ENCODE results near the gene TLE6.

Gene TLE6

GRCh38 chr19:2998642-2999041, 21.3 kb downstream of the TLE6 start:
- peaks cover 10% of the 10 kb centered on the region for H3K9me3 Mint-ChIP-seq
- no peaks in the 10 kb centered on the region for H3K36me3 Mint-ChIP-seq (ENCODE audit: low read depth)
- no peak for DNase-seq
- H3K4me3 Mint-ChIP-seq, result no peak overlapping the region
- peaks cover 78% of the 10 kb centered on the region for H3K27me3 Mint-ChIP-seq (ENCODE audit: low read depth, poor library complexity)
- TF ChIP-seq CTCF (IDR thresholded peaks at IDR 0.05), result no peak
- no peak overlapping the region for H3K27ac Mint-ChIP-seq
- H3K4me1 Mint-ChIP-seq, result no peaks in the 10 kb centered on the region

GRCh38 chr19:3001235-3001800, 24.0 kb downstream of the TLE6 start:
- H3K27me3 Mint-ChIP-seq (ENCODE audit: low read depth, poor library complexity), result peaks cover 78% of the 10 kb centered on the region
- DNase-seq, result no peak
- H3K27ac Mint-ChIP-seq, result no peak overlapping the region
- no peaks in the 10 kb centered on the region for H3K4me1 Mint-ChIP-seq
- H3K9me3 Mint-ChIP-seq, result peaks cover 10% of the 10 kb centered on the region
- H3K4me3 Mint-ChIP-seq, result no peak overlapping the region
- no peak for TF ChIP-seq CTCF (IDR thresholded peaks at IDR 0.05)
- H3K36me3 Mint-ChIP-seq (ENCODE audit: low read depth), result no peaks in the 10 kb centered on the region

- Mint-ChIP-seq H3K27me3 (ENCODE audit: low read depth, poor library complexity) (peaks cover 78% of the 10 kb centered on the region), H3K36me3 (ENCODE audit: low read depth) (no peaks in the 10 kb centered on the region), H3K27ac (no peak overlapping the region), H3K9me3 (peaks cover 7% of the 10 kb centered on the region), H3K4me1 (no peaks in the 10 kb centered on the region), H3K4me3 (no peak overlapping the region)
- no peak for DNase-seq
- no peak for TF ChIP-seq CTCF (IDR thresholded peaks at IDR 0.05)
Observed at GRCh38 chr19:3003046-3003445, 25.7 kb downstream of the TLE6 start.

- no peaks in the 10 kb centered on the region for H3K4me1 Mint-ChIP-seq
Observed at GRCh38 chr19:3004522-3004921, 27.2 kb downstream of the TLE6 start.

GRCh38 chr19:3005345-3005744, 28.0 kb downstream of the TLE6 start:
- Mint-ChIP-seq H3K4me3 (no peak overlapping the region), H3K36me3 (ENCODE audit: low read depth) (no peaks in the 10 kb centered on the region), H3K9me3 (no peaks in the 10 kb centered on the region), H3K27me3 (ENCODE audit: low read depth, poor library complexity) (peaks cover 85% of the 10 kb centered on the region), H3K4me1 (no peaks in the 10 kb centered on the region), H3K27ac (no peak overlapping the region)
- DNase-seq, result no peak
- TF ChIP-seq CTCF (IDR thresholded peaks at IDR 0.05), result no peak

More at GRCh38 chr19:3004522-3004921, 27.2 kb downstream of the TLE6 start:
- Mint-ChIP-seq H3K27me3 (ENCODE audit: low read depth, poor library complexity) (peaks cover 82% of the 10 kb centered on the region), H3K9me3 (no peaks in the 10 kb centered on the region), H3K27ac (no peak overlapping the region), H3K4me3 (no peak overlapping the region), H3K36me3 (ENCODE audit: low read depth) (no peaks in the 10 kb centered on the region)
- no peak for DNase-seq
- TF ChIP-seq CTCF (IDR thresholded peaks at IDR 0.05), result no peak

- no peak for TF ChIP-seq CTCF (IDR thresholded peaks at IDR 0.05)
- no peak for DNase-seq
- H3K9me3 Mint-ChIP-seq, result no peaks in the 10 kb centered on the region
- no peak overlapping the region for H3K4me3 Mint-ChIP-seq
- H3K27me3 Mint-ChIP-seq (ENCODE audit: low read depth, poor library complexity), result peaks cover 91% of the 10 kb centered on the region
- no peak overlapping the region for H3K27ac Mint-ChIP-seq
- no peaks in the 10 kb centered on the region for H3K36me3 Mint-ChIP-seq (ENCODE audit: low read depth)
- H3K4me1 Mint-ChIP-seq, result no peaks in the 10 kb centered on the region
Observed at GRCh38 chr19:3006075-3006767, 28.9 kb downstream of the TLE6 start.

Measured in nephron progenitor cell (in vitro differentiated cells).